Measurements from ENCODE around the gene DCST2. TPM values are rescaled to one million over a fixed set of nuclear protein-coding genes. Genes with fewer than 3 reads are reported as not detected.

The DCST2 gene
- total and polyA plus RNA-seq, 12 donors: 0.14 to 15.2 (median 1.1) TPM; not detected in 2

DNA sequence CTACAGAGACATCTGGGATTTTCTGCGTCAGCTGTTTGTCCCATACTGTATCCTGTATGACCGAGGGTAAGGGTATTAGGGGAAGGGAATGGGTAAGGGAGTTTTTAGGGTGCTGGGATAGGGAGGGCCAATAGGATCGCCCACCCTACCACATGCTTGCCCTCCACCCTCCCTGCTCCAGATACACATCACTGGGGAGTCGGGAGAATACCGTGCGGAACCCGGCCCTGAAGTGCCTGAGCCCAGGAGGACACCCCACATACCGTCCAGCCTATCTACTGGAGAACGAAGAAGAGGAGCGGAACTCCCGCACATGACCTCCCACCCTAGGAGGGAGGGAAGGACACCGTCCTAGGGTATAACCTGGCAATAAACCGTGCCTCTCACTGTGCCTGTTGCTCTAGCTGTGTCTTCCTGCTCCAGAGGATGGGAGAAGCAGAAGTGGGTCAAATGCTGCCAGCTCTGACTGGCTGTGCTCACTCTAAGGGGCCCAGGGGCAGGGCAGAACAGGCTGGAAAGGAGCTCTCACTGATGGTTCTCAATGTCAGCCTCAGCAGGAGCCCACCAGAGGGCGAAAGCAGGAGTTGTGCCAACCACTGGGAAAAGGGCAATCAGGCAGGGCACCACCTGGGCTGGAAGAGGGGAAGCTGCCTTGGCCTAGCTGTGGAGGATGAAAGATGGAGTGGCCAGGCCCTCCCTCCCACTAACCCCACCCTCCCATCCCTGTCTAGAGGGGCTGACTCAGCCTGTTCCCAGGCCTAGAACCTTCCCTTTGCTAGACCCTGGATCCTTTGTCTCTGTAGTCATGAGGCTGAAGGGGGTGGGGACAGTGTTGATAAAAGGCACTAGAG lies 40.6 kb downstream of the DCST2 start:
- no peaks in the 10 kb centered on the region for H3K27me3 ChIP-seq
- TF ChIP-seq, protein P1, sequence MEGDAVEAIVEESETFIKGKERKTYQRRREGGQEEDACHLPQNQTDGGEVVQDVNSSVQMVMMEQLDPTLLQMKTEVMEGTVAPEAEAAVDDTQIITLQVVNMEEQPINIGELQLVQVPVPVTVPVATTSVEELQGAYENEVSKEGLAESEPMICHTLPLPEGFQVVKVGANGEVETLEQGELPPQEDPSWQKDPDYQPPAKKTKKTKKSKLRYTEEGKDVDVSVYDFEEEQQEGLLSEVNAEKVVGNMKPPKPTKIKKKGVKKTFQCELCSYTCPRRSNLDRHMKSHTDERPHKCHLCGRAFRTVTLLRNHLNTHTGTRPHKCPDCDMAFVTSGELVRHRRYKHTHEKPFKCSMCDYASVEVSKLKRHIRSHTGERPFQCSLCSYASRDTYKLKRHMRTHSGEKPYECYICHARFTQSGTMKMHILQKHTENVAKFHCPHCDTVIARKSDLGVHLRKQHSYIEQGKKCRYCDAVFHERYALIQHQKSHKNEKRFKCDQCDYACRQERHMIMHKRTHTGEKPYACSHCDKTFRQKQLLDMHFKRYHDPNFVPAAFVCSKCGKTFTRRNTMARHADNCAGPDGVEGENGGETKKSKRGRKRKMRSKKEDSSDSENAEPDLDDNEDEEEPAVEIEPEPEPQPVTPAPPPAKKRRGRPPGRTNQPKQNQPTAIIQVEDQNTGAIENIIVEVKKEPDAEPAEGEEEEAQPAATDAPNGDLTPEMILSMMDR (IDR thresholded peaks at IDR 0.05): no peak
- TF ChIP-seq POLR2A (IDR thresholded peaks at IDR 0.05): no peak
- 69 to 80% (median 74%) methylated on average over 13 to 14 of the region's 14 CpGs for WGBS, 4 donors
- H3K4me1 ChIP-seq (replicated peaks in 1 of 2): peaks cover 0 to 3% of the 10 kb centered on the region in 2 donors
- DNase-seq: peak in 1 of 7 donors; percentile 30
- H3K27ac ChIP-seq: no peak overlapping the region
- no peak overlapping the region for H3K4me3 ChIP-seq
- H3K9me3 ChIP-seq (replicated peaks in 1 of 3): no peaks in the 10 kb centered on the region
- peaks cover 0 to 6% of the 10 kb centered on the region in 2 donors for H3K36me3 ChIP-seq (replicated peaks in 1 of 2)
- intact Hi-C loops (cut with DNase I): no loop called here

DNA sequence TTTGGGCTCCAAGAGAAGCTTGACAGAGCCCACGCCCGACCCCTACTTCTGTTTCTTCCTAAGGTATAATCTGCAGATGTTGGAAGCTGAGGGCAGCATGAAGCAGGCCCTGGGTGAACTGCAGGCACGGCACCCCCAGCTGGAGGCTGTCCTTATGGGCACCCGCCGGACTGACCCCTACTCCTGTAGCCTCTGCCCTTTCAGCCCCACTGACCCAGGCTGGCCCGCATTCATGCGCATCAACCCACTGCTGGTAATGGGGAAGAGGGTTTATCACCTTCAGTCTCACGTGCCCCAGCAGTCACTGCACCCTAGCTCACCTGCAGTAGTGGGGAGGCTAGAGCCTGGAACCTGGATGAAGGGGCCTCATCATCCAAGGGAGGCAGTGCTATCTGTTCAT lies 43.3 kb downstream of the DCST2 start:
- no peak for DNase-seq
- 85 to 96% (median 92%) methylated on average over 8 of the region's 8 CpGs for WGBS, 4 donors
- TF ChIP-seq, protein P1 (IDR thresholded peaks at IDR 0.05): no peak
- TF ChIP-seq POLR2A (IDR thresholded peaks at IDR 0.05): no peak
- Histone ChIP-seq H3K27me3 (no peaks in the 10 kb centered on the region), H3K9me3 (replicated peaks in 1 of 3) (no peaks in the 10 kb centered on the region), H3K4me3 (no peak overlapping the region), H3K36me3 (replicated peaks in 1 of 2) (peaks cover 0 to 6% of the 10 kb centered on the region in 2 donors), H3K27ac (no peak overlapping the region), H3K4me1 (replicated peaks in 1 of 2) (no peaks in the 10 kb centered on the region)
- intact Hi-C loops (cut with DNase I): no loop called here

DNA sequence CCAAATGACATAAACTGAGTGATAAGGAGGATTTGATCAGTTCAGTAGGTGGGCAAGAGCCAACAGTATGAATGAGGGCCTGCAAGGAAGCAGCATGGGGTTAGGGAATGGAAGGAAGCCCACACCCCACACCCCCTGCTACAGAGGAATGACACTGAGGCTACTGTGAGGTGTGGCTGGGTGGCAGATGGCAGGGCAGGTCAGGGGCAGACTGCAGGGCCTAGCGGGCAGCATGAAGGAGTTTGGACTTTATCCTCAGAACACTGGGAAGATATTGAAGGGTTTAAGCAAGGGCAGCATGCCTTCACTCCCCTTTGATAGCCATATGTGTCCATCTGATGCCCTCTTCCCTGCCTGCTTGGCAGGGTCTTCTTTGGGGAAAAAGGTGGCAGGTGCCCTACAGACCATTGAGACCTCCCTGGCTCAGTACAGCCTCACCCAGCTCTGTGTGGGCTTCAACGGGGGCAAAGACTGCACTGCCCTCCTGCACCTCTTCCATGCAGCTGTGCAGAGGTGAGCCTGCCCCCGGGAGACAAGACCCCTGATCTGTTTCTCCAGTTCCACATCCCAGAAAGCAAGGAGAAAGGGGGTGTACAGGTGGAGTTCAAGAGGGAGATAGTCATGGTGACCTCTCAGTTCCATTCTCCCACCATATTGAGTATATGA lies 44.3 kb downstream of the DCST2 start:
- H3K36me3 ChIP-seq (replicated peaks in 1 of 2): peaks cover 0 to 6% of the 10 kb centered on the region in 2 donors
- TF ChIP-seq POLR2A (IDR thresholded peaks at IDR 0.05): no peak
- TF ChIP-seq, protein P1 (IDR thresholded peaks at IDR 0.05): no peak
- WGBS, 4 donors: 80 to 100% (median 90%) methylated on average over 1 to 3 of the region's 3 CpGs
- no peak overlapping the region for H3K4me3 ChIP-seq
- intact Hi-C loops (cut with DNase I): no loop called here
- no peaks in the 10 kb centered on the region for H3K9me3 ChIP-seq (replicated peaks in 1 of 3)
- H3K27ac ChIP-seq: no peak overlapping the region
- no peak for DNase-seq
- no peaks in the 10 kb centered on the region for H3K27me3 ChIP-seq
- peaks cover 0 to under 1% of the 10 kb centered on the region in 2 donors for H3K4me1 ChIP-seq (replicated peaks in 1 of 2)
